OCI-LY7 (cell line): Measurements from ENCODE around the gene CCDC185.

Source experiments
- CTCF ChIP-seq: fragments of 200-600 bp; sonication (generic); conservative IDR thresholded peaks from 2 replicates; pipeline ENCODE4 v1.5.1; 2014; ENCODE audit warnings: mild to moderate bottlenecking, antibody characterized with exemption, low read length, moderate library complexity, mixed read lengths
- EZH2phosphoT487 ChIP-seq: fragments of 200-600 bp; sonication (generic); IDR thresholded peaks from 2 replicates; pipeline ENCODE4 v1.6.1; 2018; ENCODE audit warnings: low read depth, borderline replicate concordance, mild to moderate bottlenecking, mixed run types, antibody characterized with exemption, low read length, moderate library complexity, mixed read lengths

GRCh38 chr1:223417903-223418663, 24.9 kb downstream of the CCDC185 start:
- TF ChIP-seq CTCF, result no peak
- no peak for TF ChIP-seq EZH2phosphoT487
